Chondrocyte (in vitro differentiated cells): ENCODE data around the gene MGRN1. TPM values are rescaled to one million over a fixed set of nuclear protein-coding genes. Genes with fewer than 3 reads are reported as not detected.

Experiments
- DNase-seq: peaks from one replicate; pipeline ENCODE4 v3.0.0; 2021; ENCODE audit warnings: mixed read lengths, low spot score
- H3K27ac Mint-ChIP-seq: one replicate; pipeline ENCODE4 v1.8.0; 2021; ENCODE audit warnings: mild to moderate bottlenecking, moderate library complexity, mixed read lengths; ENCODE audit not compliant: unreplicated experiment
- H3K27me3 Mint-ChIP-seq: 2 replicates; pipeline ENCODE4 v1.8.0; 2021; ENCODE audit warnings: low read depth, mixed read lengths
- H3K36me3 Mint-ChIP-seq: 2 replicates; pipeline ENCODE4 v1.8.0; 2021; ENCODE audit warnings: low read depth, mixed read lengths
- H3K4me1 Mint-ChIP-seq: 2 replicates; pipeline ENCODE4 v1.8.0; 2021; ENCODE audit warnings: low read depth, mild to moderate bottlenecking, mixed read lengths
- H3K4me3 Mint-ChIP-seq: one replicate; pipeline ENCODE4 v1.8.0; 2021; ENCODE audit warnings: mild to moderate bottlenecking, moderate library complexity, mixed read lengths; ENCODE audit not compliant: unreplicated experiment
- H3K9me3 Mint-ChIP-seq: 2 replicates; pipeline ENCODE4 v1.8.0; 2021; ENCODE audit warnings: low read depth, mixed read lengths
- CTCF ChIP-seq: fragments of 200-600 bp; sonication (generic); IDR thresholded peaks from 2 replicates; pipeline ENCODE4 v1.5.0; 2021; ENCODE audit warnings: antibody characterized with exemption, mild to moderate bottlenecking, moderate library complexity
- total RNA-seq: library from RNA; stranded (reverse); gene quantifications from 3 replicates; pipeline ENCODE4 v1.2.1, GENCODE V29; 2021

Gene MGRN1
- total RNA-seq, 1 donor from 2014 or later, result 83.4 TPM

GRCh38 chr16:4617880-4618279 lies 6.7 kb upstream of the MGRN1 start:
- Mint-ChIP-seq H3K4me1 (peaks cover 29% of the 10 kb centered on the region), H3K9me3 (no peaks in the 10 kb centered on the region), H3K36me3 (no peaks in the 10 kb centered on the region), H3K27ac (no peak overlapping the region), H3K27me3 (no peaks in the 10 kb centered on the region), H3K4me3 (peak overlapping the region; percentile 33)
- no peak for TF ChIP-seq CTCF
- DNase-seq, result no peak

GRCh38 chr16:4618645-4619418 lies 5.8 kb upstream of the MGRN1 start:
- Mint-ChIP-seq H3K4me1 (peaks cover 24% of the 10 kb centered on the region), H3K27me3 (no peaks in the 10 kb centered on the region), H3K36me3 (no peaks in the 10 kb centered on the region), H3K27ac (no peak overlapping the region), H3K9me3 (no peaks in the 10 kb centered on the region), H3K4me3 (no peak overlapping the region)
- no peak for DNase-seq
- no peak for TF ChIP-seq CTCF

- Mint-ChIP-seq H3K4me3 (no peak overlapping the region), H3K9me3 (no peaks in the 10 kb centered on the region)
Observed at GRCh38 chr16:4623593-4623992, 1.0 kb upstream of the MGRN1 start.

GRCh38 chr16:4624827-4625559 lies 367 bp downstream of the MGRN1 start:
- no peaks in the 10 kb centered on the region for H3K36me3 Mint-ChIP-seq

More at GRCh38 chr16:4623593-4623992, 1.0 kb upstream of the MGRN1 start:
- Mint-ChIP-seq H3K27me3 (no peaks in the 10 kb centered on the region), H3K36me3 (no peaks in the 10 kb centered on the region), H3K27ac (no peak overlapping the region), H3K4me1 (peaks cover 25% of the 10 kb centered on the region)
- TF ChIP-seq CTCF, result no peak
- DNase-seq, result no peak

More at GRCh38 chr16:4624827-4625559, 367 bp downstream of the MGRN1 start:
- H3K27ac Mint-ChIP-seq, result peak overlapping the region; percentile 98
- H3K4me3 Mint-ChIP-seq, result peak overlapping the region; percentile 100
- peaks cover 24% of the 10 kb centered on the region for H3K4me1 Mint-ChIP-seq
- no peak for TF ChIP-seq CTCF
- no peaks in the 10 kb centered on the region for H3K9me3 Mint-ChIP-seq
- no peaks in the 10 kb centered on the region for H3K27me3 Mint-ChIP-seq
- no peak for DNase-seq
